Globus pallidus (tissue), 1 donor: ENCODE results near the gene HOXA6.

Experiments
- DNase-seq: peaks from one replicate; pipeline ENCODE4 v3.0.0-alpha.2; 2015; ENCODE audit warnings: low spot score

HOXA6 gene

DNA sequence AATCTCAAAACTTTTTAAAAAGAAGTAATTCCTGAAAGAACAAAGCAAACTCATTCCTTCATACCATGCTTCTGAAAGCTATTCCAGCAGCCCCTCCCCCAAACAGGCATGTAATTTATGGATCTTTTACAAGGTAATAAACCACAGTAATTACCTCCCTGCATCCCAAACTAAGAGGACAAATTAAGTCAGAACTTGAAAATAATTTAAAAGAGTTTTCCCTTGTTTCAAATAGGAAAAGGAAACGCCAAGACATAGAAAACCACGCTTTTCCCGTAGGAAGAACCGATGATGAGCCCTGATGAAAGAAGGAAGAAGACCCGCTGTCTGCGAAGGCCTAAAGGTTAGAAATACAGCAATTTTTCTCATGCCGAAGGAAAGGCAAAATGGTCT lies 25.9 kb downstream of the HOXA6 start:
- no peak for DNase-seq

GRCh38 chr7:27119412-27119911 lies 28.1 kb downstream of the HOXA6 start:
- no peak for DNase-seq

GRCh38 chr7:27118580-27118979 lies 29.0 kb downstream of the HOXA6 start:
- DNase-seq, result no peak

DNA sequence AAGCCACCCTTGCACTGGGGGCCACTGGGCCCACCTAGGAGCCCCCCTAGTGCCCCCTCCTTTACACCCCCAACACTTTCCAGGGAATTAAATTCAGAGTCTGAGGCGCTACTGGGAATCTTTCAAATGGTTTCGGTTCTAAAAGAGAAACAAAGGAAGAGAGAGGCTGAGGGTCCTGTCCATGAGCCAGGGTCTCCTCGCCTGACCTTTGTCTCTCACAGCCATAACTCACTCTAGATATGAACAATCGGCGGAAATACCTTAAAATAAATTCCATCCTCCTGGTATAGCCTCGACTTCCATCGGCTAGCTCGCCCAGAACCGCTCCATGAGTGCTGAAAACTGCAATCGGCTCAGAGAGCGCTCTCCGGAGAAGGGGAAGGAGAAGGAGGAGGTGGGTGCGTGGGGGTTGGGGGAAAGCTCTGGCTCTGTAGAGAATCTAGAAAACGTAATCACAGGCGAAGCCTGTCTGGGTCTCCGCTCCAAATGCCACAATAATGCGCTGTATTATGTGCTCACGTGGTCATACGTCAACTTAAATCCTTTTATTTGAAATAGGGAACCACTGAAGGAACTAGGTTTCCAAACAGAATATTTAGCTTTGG lies 29.6 kb downstream of the HOXA6 start:
- DNase-seq, result no peak

GRCh38 chr7:27116962-27117886 lies 30.4 kb downstream of the HOXA6 start:
- DNase-seq, result no peak

DNA sequence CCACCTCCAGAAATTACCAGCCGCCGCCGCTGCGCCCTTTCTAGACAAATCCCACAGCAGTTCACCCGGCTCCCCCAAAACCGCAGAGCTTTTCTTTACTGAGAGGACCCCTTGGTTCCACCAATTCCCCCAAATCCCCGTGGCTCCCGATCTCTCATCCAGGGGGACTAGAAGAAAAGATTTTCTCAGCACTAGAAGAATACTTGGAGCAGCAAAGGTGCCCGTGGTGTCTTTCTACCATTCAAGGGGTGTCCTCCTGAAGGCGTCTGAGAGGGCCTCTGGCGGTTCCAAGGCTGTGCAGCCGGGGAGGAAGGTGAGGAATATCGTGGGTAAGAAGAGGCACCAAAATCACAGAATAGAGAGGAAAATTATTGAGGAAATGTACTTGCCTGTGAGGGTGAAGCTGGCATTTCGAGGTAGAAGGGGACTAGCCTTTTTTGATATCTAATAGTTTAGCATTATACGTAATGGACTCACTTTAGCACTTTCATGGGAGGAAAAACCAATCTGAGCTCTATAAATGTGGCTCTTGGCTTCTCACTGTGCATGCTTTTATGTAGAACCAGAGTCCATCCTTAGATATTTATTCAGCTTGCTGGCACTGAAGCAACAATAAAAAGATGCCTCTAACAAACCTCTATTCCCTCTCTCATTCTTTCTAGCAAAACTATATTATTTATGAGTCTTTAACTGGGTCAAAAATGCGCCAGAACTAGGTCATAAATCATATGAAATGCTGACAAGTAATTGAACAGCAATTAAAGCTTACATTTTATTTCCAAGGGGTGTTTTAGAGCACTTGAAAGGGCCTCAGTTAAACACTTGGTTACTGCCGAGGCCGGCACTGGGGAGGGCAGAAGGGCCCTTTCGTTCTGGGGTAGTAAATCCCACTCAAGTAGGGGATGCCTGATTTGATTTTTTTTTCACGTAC lies 31.3 kb downstream of the HOXA6 start:
- no peak for DNase-seq

GRCh38 chr7:27115221-27116026 lies 32.1 kb downstream of the HOXA6 start:
- DNase-seq, result no peak

GRCh38 chr7:27114881-27115220 lies 32.7 kb downstream of the HOXA6 start:
- DNase-seq, result no peak

GRCh38 chr7:27113991-27114769 lies 33.4 kb downstream of the HOXA6 start:
- DNase-seq, result no peak

DNA sequence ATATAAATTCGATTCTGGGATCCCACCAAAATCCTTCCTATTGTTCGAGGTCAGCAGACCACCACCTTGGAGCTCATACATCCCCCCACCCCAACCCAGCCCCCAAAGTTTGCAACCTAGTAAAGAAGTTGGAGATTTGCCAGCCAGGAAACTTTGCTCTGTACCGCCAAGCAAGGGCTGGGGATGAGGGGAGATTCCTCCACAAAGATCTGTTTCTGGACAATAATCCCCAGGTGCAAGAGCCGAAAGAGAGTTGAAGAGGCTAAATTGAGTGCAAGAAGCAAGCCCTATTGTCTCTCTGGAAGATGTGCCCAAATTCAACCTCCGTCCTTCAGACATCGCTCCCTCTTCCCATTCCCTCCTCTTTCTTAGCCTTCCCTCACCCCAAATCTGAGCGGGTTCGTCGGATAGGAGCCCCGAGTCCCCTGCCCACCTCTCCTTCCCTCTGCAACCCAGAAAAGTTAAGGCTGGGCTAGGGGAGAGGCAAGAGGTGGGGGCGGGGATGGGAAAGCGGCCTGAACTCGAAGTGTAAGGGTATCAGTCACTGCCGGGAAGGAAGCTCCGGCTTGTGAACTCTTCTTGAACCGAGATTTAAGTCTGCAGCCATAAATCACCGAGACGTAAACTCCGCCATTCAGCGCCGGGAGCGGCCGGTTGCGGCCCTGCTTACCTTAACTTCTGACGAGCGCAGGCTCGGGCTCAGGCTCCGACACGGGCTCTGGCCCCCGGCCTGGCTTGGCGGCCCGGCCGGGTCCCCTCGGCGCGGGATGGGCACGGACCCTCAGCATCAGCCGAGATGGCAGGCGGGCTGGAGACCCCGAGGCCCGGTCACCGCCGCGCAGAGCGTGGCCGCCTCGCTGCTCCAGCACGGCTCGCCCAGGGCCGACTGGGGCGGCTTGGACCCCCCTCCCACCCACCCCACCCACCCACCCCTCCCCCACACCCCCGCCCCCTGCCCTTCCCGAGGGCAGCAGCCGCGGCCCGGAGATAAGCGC lies 34.3 kb downstream of the HOXA6 start:
- DNase-seq, result no peak

GRCh38 chr7:27112361-27112760 lies 35.2 kb downstream of the HOXA6 start:
- DNase-seq, result no peak

DNA sequence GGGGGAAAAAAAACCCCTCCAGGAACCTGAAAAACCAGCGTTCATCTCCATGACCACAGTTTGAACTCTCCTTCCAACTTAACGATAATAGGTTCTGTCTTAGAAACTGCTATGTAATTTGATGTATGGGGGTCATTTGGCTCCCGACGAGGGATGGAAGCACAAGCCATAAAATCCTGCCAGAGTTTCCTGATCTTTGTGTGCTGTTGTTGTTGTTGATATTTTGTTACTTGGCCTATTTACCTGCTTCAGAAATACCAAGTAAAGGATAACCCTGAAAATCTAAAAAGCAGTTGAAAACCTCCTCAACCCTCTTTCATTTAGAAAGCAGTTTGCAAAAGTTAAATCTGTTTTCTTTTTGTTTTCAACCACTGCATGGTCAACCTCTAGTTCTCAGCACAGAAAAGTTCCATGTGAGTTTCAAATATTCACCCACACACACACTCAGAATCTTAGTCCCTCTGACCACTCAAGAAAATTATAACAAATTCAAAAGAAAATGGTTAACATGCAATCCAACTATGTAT lies 35.8 kb downstream of the HOXA6 start:
- no peak for DNase-seq

- DNase-seq, result no peak
Observed at GRCh38 chr7:27111042-27111750, 36.4 kb downstream of the HOXA6 start.

DNA sequence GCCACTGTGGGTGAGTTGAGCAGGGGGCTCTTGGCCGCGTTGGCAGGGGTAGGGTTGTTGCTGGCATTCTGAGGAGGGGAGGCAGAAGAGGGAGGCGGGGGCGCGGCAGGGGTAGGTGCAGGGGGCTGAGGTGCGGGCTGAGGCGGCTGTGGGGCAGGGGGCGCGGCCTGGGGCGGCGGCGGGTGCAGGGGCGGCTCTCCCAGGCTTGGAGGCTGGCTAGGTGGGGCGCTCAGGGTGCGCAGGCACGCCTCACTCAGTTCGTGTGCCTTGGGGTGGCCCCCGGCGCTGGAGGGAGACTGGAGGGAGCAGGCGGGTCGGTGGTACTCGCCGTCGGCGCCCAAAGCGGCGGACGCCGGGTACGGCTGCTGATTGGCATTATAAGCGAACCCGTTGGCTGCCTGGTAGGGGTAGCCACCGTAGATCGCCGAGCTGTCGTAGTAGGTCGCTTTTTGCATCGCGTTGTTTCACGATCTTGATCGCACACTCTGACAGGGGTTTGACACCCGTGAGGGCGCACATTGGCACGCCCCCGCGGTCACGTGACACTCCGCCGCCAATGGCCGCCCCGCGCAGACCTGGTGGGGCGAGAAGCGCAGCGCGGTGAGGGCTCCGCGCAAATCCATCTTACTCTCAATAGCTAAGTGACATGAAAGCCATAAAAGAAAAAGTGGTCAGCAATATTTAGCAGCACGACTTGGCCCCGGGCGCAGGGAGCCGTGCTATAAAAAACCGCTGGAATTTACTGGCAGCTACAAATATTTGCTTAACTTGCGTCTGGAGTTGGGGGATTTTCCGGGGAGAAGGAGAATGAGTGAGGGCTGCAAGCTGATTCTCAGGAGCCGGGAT lies 37.2 kb downstream of the HOXA6 start:
- DNase-seq, result no peak

DNA sequence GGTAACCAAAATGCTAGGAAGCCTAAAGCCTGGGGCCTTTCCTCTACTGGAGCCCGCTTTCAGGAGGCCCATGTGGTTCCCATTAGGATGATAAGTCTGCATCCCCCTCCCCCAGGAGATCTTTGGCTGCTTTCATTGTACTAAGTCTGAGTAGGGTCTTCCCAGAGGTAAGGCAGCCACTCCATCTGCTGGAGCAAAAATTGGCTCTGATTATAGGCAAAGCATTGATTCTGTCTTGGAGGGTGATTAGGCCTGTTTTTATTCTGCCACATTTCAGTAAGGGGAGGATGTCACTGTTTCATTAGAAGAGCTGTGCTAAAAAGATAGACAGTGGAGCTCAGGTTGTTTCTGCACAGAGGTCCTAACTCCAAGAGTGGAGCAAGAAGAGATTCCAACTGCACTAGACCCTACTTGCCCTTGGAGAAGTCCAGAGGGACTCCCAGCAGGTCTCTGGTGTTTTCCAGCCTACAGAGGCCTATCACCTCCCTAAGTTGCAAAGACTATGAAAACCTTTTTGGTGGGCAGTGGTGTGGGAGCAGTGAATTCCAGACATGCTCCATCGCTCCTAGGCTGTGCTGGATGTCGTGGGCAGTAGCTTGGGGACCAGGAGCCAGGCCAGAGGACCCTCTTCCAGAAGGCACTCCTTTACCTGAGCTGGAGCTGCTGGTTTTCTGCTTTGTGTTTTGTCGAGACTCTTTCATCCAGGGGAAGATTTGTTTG lies 37.9 kb downstream of the HOXA6 start:
- no peak for DNase-seq

DNA sequence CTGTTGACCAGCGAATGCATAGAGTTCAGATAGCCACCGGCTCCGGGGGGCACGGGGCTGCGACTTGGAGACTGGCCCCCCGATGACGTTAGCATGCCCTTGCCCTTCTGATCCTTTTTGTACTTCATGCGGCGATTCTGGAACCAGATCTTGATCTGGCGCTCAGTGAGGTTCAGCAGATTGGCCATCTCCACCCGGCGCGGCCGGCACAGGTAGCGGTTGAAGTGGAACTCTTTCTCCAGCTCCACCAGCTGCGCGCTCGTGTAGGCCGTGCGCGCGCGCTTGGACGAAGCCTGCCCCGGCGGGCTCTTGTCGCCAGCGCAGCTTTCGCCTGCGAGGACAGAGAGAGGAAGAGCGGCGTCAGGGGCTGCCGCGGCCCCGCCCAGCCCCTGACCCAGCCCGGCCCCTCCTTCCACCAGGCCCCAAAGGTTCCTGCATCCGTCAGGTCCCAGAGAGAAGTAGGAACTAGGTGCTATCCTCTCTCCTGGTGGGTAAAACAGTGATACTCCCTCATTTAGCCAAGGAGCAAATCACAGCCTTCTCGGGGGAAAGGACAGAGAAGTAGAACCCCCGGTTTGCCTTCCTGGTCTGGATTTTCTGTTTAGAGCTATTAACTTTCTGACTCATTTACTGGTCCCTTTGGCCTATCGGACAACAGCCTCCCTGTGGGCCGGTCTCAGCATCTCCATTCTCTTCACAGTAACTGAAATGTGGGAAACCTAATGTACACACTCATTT lies 39.0 kb downstream of the HOXA6 start:
- no peak for DNase-seq
